Left ventricle myocardium inferior (tissue), 1 donor: Measurements from ENCODE around the gene SECTM1. TPM values are rescaled to one million over a fixed set of nuclear protein-coding genes. Genes with fewer than 3 reads are reported as not detected.

Experiments
- DNase-seq: peaks from one replicate; pipeline ENCODE4 v3.0.0-alpha.2; 2020
- H3K27ac ChIP-seq: fragments of 200-600 bp; replicated peaks from 2 replicates; pipeline ENCODE4 v1.8.0; 2021
- H3K27me3 ChIP-seq: fragments of 200-600 bp; 2 replicates; pipeline ENCODE4 v1.8.0; 2021; ENCODE audit warnings: low read depth
- H3K36me3 ChIP-seq: fragments of 200-600 bp; 2 replicates; pipeline ENCODE4 v1.8.0; 2021
- H3K4me1 ChIP-seq: fragments of 200-600 bp; 2 replicates; pipeline ENCODE4 v1.8.0; 2021
- H3K4me3 ChIP-seq: fragments of 200-600 bp; 2 replicates; pipeline ENCODE4 v1.8.0; 2021; ENCODE audit warnings: mild to moderate bottlenecking, moderate library complexity
- H3K9me3 ChIP-seq: fragments of 200-600 bp; replicated peaks from 2 replicates; pipeline ENCODE4 v1.8.0; 2021
- CTCF ChIP-seq: fragments of 200-600 bp; IDR thresholded peaks from 2 replicates; pipeline ENCODE4 v1.8.0; 2021; ENCODE audit warnings: antibody characterized with exemption, mild to moderate bottlenecking, borderline replicate concordance
- intact Hi-C: fragments of 100-400 bp; cut with micrococcal nuclease; formaldehyde crosslinking; loops from one replicate; pipeline ENCODE4 v1.11.0; 2022
- total RNA-seq: library from RNA; stranded (reverse); fragmentation: NEBNext Ultra II Directional; extraction: Animal tissue kit (Norgen Biotek cat#: 25700); gene quantifications from one replicate; pipeline ENCODE4 v1.2.1, GENCODE V29; 2021
- donor health status: DM: no; HTN: yes; CAD: no; lungs with severe emphysema.

SECTM1 gene
- total RNA-seq, 1 donor from 2014 or later: 3.9 TPM

DNA sequence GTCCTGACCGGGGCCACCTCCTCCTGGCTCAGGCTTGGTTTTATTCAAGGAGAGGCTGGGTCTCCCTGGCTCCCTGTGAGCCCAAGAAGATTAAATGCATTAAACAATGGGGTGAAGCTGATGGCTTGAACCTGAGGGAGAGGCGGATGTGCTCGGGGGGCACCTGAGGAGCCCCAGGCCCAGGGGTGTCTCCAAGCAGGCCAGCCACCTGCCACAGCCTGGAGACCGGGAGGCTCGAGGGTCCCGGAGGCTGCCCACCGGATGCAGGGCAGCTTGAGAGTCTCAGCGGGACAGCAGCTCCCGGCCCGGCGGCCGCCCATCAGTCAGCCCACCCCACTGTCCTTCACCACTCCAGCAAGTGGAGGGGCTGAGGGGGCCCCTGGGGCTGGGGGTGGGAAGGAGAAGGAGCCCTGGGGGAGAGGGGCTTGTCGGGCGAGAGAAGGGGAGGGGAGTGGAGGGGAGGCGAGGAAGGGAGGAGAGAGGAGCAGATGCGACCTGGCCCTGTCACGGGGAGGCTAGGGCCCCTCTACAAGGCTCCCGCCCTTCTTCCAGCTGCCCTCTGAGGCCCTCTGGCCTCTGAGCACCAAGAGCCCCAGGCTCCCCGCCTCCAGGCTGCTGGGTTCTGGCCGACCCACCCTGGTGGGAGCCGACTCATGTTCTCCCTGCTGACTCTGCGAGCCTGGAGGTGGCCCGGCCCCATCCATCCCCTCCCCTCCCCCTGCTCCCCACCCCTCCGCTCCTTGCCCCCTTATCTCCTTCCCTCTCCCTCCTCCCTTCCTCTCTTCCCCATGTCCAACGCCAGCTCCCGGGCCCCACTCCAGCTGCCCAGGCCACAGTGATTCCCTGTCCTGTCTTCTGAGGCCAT, 29.4 kb downstream of the SECTM1 start:
- Histone ChIP-seq H3K27ac (no peak overlapping the region), H3K4me3 (no peak overlapping the region), H3K4me1 (peaks cover 12% of the 10 kb centered on the region), H3K9me3 (no peaks in the 10 kb centered on the region), H3K36me3 (no peaks in the 10 kb centered on the region), H3K27me3 (peaks cover 46% of the 10 kb centered on the region)
- TF ChIP-seq CTCF: no peak
- intact Hi-C loops: no loop called here
- DNase-seq: no peak

GRCh38 chr17:82302991-82303943, 30.3 kb downstream of the SECTM1 start:
- H3K9me3 ChIP-seq: no peaks in the 10 kb centered on the region
- TF ChIP-seq CTCF: no peak
- H3K4me3 ChIP-seq: no peak overlapping the region
- no peaks in the 10 kb centered on the region for H3K36me3 ChIP-seq
- intact Hi-C loops: no loop called here
- no peak overlapping the region for H3K27ac ChIP-seq
- peaks cover 37% of the 10 kb centered on the region for H3K27me3 ChIP-seq
- peaks cover 17% of the 10 kb centered on the region for H3K4me1 ChIP-seq
- DNase-seq: no peak

DNA sequence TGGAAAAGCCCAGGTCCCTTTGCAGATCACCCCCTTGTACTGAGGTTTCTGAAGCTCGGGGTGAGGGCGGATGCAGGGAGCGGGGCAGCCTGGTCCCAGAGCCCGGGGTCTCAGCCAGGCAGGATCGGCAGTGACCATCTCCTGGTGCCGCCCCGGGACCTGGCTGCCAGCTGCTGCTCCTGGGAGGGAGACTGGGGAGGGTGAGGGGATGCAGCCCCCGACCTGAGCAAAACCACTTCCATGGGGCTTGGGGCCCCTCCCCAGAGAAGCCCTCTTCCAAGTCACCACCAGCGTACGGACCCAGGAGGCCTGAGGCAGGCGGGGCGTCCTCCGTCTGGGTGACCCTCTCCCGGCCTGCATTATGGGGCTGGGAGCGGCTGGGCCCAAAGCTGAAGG, 31.0 kb downstream of the SECTM1 start:
- no peak for DNase-seq
- Histone ChIP-seq H3K4me3 (no peak overlapping the region), H3K27ac (no peak overlapping the region), H3K36me3 (no peaks in the 10 kb centered on the region), H3K27me3 (peaks cover 30% of the 10 kb centered on the region), H3K4me1 (peaks cover 24% of the 10 kb centered on the region), H3K9me3 (no peaks in the 10 kb centered on the region)
- no peak for TF ChIP-seq CTCF
- intact Hi-C loops: no loop called here

DNA sequence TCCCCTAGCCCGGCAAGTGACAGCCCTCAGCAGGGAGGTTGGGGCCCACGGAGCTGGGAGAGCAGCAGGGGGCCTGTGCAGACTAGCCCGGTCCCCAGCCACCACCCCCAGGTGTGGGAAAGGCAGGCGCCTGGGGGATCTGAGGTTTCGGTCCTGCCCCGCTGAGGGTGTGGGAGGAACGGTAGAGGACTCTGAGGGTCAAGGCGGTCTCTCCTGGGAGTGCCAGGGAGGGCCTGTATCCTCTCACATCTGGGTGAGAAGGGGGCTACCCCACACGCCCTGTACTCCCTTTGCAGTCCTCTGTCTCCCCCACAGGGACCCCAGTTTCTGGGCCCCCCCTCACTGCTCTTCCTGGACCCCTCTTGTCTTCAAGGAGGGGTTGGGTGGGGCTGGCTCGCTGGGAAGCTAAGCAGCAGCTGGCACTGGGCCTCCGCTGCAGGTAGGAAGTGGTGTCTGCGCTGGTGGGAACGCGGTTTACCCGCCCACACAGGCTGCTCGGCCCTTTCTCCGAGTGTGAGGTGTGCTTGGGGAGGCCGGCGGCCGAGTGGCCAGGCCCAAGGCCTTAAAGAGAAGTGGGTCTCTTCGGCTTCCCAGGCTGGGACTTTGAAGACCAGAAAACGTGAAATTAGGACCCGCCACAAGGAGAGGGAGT, 31.5 kb downstream of the SECTM1 start:
- no peak for TF ChIP-seq CTCF
- Histone ChIP-seq H3K4me1 (peaks cover 30% of the 10 kb centered on the region), H3K4me3 (no peak overlapping the region), H3K27ac (no peak overlapping the region), H3K27me3 (peaks cover 26% of the 10 kb centered on the region), H3K9me3 (no peaks in the 10 kb centered on the region), H3K36me3 (no peaks in the 10 kb centered on the region)
- intact Hi-C loops: no loop called here
- DNase-seq: no peak

DNA sequence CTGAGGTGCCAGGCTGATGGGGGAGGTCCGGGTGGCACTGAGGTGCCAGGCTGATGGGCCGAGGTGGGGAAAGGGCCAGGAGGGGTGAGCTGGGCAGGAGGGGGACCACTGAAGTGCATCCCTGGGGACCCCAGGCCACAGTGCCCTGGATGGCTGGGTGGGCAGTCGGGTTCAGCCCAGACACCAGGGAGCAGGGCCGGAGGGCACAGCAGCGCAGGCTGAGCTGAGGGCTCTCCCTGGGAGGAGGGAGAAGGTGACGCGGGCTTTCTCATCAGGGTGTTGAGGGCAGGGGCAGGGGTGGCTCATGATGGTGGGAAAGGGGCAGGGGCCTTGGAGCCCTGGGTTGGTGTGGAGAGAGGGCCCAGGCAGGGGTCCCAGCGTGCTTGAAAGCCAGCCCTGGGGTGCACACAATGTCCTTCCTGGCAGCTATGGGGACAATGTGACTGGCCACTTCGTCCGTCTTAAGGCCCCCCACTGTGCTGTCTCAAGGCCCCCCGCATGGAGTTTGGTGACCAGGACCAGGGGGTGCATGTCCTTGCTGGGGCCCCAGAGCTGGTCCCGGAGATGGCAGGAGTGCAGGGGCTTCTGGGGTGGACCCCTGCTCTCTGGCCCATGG, 32.2 kb downstream of the SECTM1 start:
- Histone ChIP-seq H3K36me3 (no peaks in the 10 kb centered on the region), H3K27me3 (peaks cover 23% of the 10 kb centered on the region), H3K4me1 (peaks cover 36% of the 10 kb centered on the region), H3K27ac (no peak overlapping the region), H3K9me3 (no peaks in the 10 kb centered on the region), H3K4me3 (no peak overlapping the region)
- intact Hi-C loops: no loop called here
- TF ChIP-seq CTCF: no peak
- DNase-seq: no peak
